Hematopoietic multipotent progenitor cell (in vitro differentiated cells): Measurements from ENCODE around the gene IL4R. TPM values are rescaled to one million over a fixed set of nuclear protein-coding genes. Genes with fewer than 3 reads are reported as not detected.
A peak's percentile ranks its signal among the peaks of the same experiment; 100 is the strongest.
"Not testable (repeated sequence)": the region's sequence is repeated elsewhere in the genome, so short reads cannot be mapped to it uniquely, and the experiment has no call there.

Experiments
- DNase-seq, 3 donors: peaks; one replicate each; pipeline ENCODE4 v3.0.0-alpha.2; 2011 to 2015; ENCODE audit warnings: low read depth in 2 of 3, low spot score in 2 of 3
- total RNA-seq: library from RNA; depleted of rRNA; stranded (reverse); fragments of >200 nt; gene quantifications from one replicate; pipeline ENCODE4 v1.2.3, GENCODE V29; 2012

IL4R gene
- total RNA-seq, 1 donor = 20.5 TPM

GRCh38 chr16:27400751-27401620, 87.2 kb downstream of the IL4R start:
- peak in 2 of 3 donors; percentile 71 to 80 for DNase-seq

- DNase-seq = peak; percentile 75 to 93 (median 92)
Observed at GRCh38 chr16:27401768-27402568, 88.2 kb downstream of the IL4R start, which contains the start of gene IL21R. TSS of gene IL21R (plus strand) at chr16:27402174. CDS start at chr16:27430072, 27,898 bp downstream.

DNA sequence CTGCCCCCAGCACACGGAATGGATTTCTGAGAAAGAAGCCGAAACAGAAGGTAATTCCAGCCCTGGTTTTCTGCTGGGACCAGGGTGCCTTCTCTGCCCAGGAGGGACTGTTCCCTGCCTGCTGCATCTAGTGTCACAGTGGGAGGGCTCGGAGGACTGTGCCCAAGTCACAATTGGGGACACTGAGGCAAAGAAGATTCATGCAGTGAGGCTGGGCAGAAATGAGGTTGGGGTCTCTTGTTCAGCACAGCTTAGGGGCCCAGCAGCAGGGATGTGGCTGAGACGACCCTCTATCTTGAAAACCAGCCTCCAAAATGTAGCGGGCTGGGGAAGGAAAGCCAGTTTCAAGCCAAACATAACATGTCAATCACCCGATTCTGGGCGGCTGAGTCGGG, 88.8 kb downstream of the IL4R start:
- no peak for DNase-seq

GRCh38 chr16:27402964-27403600, 89.3 kb downstream of the IL4R start:
- no peak for DNase-seq

DNA sequence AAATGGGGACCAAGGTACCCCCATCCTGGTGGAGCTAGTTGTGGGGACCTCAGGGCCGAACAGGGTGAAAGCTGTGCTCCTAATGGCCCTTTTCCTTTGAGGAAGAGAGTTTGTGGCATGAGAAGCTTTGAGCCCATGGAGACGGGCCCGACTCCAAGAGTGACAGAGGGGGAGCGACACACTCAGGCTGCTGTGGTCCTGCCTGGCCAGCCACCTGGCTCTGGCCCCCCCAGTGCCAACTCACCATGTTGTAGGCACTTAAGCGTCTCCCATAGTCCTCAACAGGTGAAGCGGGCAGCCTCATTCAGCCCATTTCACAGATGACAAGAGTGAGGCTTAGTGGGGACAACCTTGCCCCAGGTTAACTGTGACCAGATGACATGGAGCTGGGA, 89.8 kb downstream of the IL4R start:
- DNase-seq = no peak

GRCh38 chr16:27404163-27404823, 90.5 kb downstream of the IL4R start:
- DNase-seq = no peak

GRCh38 chr16:27405546-27406451, 92.0 kb downstream of the IL4R start:
- no peak for DNase-seq

GRCh38 chr16:27406511-27407128, 92.8 kb downstream of the IL4R start:
- no peak for DNase-seq

- no peak for DNase-seq
Observed at GRCh38 chr16:27407133-27407532, 93.4 kb downstream of the IL4R start.

DNA sequence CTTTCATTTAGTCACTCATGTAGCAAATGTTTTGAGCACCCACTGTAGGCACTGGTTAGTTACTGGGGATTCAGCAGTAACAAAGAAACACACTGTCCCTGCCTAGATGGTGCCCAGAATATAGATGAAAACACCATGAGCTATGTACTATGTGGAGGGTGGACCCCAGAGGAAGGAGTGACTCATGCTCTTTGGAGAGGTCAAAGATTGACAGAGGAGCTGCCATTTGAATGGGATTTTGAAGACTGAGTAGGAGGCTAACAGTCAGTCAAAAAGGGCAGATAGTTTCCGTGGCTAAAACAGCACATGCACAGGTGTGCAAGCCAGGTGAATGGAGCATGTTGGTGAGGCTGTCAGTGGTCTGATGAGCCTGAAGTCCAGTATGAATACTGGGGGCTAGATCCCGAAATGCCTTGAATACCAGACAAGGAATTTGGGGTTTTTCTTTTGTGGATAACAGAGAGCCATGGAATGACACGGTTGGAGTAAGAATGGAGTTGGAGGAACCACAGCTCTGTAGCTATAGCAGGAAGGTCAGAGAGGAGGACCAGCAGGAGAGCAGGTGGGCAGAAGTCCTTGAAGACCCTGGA, 94.3 kb downstream of the IL4R start:
- DNase-seq = no peak

GRCh38 chr16:27408602-27409031, 94.8 kb downstream of the IL4R start:
- DNase-seq = no peak

DNA sequence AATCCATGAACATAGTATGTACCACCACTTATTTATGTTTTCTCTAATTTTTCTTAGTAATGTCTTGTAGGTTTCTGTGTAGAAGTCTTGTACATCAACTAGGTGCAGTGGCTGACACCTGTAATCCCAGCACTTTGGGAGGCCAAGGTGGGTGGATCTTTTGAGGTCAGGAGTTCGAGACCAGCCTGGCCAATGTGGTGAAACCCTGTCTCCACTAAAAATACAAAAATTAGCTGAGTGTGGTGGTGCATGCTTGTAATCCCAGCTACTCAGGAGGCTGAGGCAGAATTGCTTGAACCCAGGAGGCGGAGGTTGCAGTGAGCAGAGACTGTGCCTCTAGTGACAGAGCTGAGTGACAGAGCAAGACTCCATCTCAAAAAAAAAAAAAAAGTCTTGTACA, 96.2 kb downstream of the IL4R start:
- not testable (repeated sequence) for DNase-seq

DNA sequence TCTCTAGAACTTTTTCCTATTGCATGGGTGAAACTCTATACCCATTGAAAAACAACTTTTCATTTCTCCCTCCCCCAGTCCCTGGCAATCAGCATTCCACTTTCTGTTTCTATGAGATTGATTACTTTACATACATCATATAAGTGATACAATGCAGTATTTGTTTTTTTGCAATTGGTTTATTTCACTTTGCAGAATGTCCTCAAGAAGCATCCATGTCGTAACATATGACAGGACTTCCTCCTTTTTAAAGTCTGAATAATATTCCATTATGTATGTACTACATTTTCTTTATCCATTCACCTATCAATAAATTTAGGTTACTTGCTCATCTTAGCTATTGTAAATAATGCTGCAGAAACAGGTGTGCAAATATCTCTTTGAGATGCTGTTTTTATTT, 97.0 kb downstream of the IL4R start:
- no peak for DNase-seq

DNA sequence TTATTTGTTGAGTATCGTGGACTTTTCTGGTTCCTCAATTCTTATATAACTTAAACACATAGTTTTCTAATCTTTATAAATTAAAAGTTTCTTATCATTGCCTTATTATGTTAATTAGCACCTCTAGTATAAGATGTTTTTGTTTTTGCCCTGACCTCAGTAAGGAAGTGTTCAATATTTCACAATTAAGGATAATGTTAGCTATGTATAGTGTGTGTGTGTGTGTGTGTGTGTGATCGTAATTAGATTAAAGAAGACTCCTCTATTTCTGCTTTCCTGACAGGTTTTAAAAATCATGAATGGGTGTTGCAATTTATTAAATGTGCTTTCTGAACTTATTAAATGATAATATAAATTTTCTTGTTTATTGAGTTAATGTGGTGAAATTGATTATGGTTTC, 100.2 kb downstream of the IL4R start:
- no peak for DNase-seq

Other genes starting within 250 kb of the IL4R start
- gene C16orf82, start 247.0 kb upstream of the IL4R start, total RNA-seq = under 0.01 TPM
- gene KDM8, start 110.4 kb upstream of the IL4R start, total RNA-seq = 8.1 TPM
- gene NSMCE1, start 45.2 kb upstream of the IL4R start, total RNA-seq = 78.4 TPM
- 0.54 TPM for gene IL21R, start 88.2 kb downstream of the IL4R start, total RNA-seq
- 70.8 TPM for gene GTF3C1, start 235.9 kb downstream of the IL4R start, total RNA-seq
- 22.9 TPM for gene KATNIP, start 236.2 kb downstream of the IL4R start, total RNA-seq